GM23338 (cell line): ENCODE data around the gene HOXC12. TPM values are rescaled to one million over a fixed set of nuclear protein-coding genes. Genes with fewer than 3 reads are reported as not detected.

ENCODE experiments used
- ATAC-seq: fragments of 200-7000 bp; cut with Tn5 transposase; 3 replicates; pipeline ENCODE4 v1.9.1; 2020
- DNase-seq: peaks from one replicate; pipeline ENCODE4 v3.0.0-alpha.2; 2015; ENCODE audit warnings: low spot score
- H2AFZ ChIP-seq: fragments of 200-600 bp; sonication (generic); 2 replicates; pipeline ENCODE4 v1.8.0; 2016; ENCODE audit warnings: antibody characterized with exemption, mild to moderate bottlenecking, moderate library complexity
- H3F3A ChIP-seq: fragments of 200-600 bp; sonication (generic); replicated peaks from 2 replicates; pipeline ENCODE4 v1.8.0; 2017; ENCODE audit warnings: antibody characterized with exemption, mixed run types, low read depth
- H3K27ac ChIP-seq: fragments of 200-600 bp; sonication (generic); 2 replicates; pipeline ENCODE4 v1.6.1; 2016; ENCODE audit warnings: low read depth
- H3K27me3 ChIP-seq: fragments of 200-600 bp; sonication (generic); 2 replicates; pipeline ENCODE4 v1.8.0; 2016; ENCODE audit warnings: mild to moderate bottlenecking, mixed run types, moderate library complexity; ENCODE audit not compliant: insufficient read depth
- H3K36me3 ChIP-seq: fragments of 200-600 bp; sonication (generic); 2 replicates; pipeline ENCODE4 v1.8.0; 2016; ENCODE audit warnings: mild to moderate bottlenecking; ENCODE audit not compliant: insufficient read depth
- H3K4me1 ChIP-seq: fragments of 200-600 bp; sonication (generic); 2 replicates; pipeline ENCODE4 v1.8.0; 2016; ENCODE audit warnings: mild to moderate bottlenecking, moderate library complexity; ENCODE audit not compliant: insufficient read depth
- H3K4me2 ChIP-seq: fragments of 200-600 bp; sonication (generic); 2 replicates; pipeline ENCODE4 v1.7.1; 2017; ENCODE audit warnings: mixed run types
- H3K4me3 ChIP-seq: fragments of 200-600 bp; sonication (generic); 2 replicates; pipeline ENCODE4 v1.6.1; 2016; ENCODE audit warnings: mixed run types
- H3K79me2 ChIP-seq: fragments of 200-600 bp; sonication (generic); replicated peaks from 2 replicates; pipeline ENCODE4 v1.8.0; 2017; ENCODE audit warnings: mild to moderate bottlenecking; ENCODE audit not compliant: insufficient read depth
- H3K9me2 ChIP-seq: fragments of 200-600 bp; sonication (generic); 2 replicates; pipeline ENCODE4 v1.8.0; 2017; ENCODE audit not compliant: insufficient read depth
- H4K20me1 ChIP-seq: fragments of 200-600 bp; sonication (generic); replicated peaks from 2 replicates; pipeline ENCODE4 v1.8.0; 2017; ENCODE audit warnings: mild to moderate bottlenecking; ENCODE audit not compliant: insufficient read depth
- H3K27ac Mint-ChIP-seq: 2 replicates; pipeline ENCODE4 v1.8.0; 2020; ENCODE audit warnings: inconsistent platforms, mild to moderate bottlenecking, moderate library complexity, mixed read lengths
- H3K27me3 Mint-ChIP-seq: 3 replicates; pipeline ENCODE4 v1.8.0; 2022; ENCODE audit warnings: low read depth, mild to moderate bottlenecking, moderate library complexity, mixed read lengths, inconsistent platforms; ENCODE audit not compliant: insufficient read depth, poor library complexity
- H3K36me3 Mint-ChIP-seq: 3 replicates; pipeline ENCODE4 v1.8.0; 2021; ENCODE audit warnings: low read depth, mild to moderate bottlenecking, inconsistent platforms, moderate library complexity, mixed read lengths
- H3K4me1 Mint-ChIP-seq: 3 replicates; pipeline ENCODE4 v1.8.0; 2020; ENCODE audit warnings: mild to moderate bottlenecking, inconsistent platforms, mixed read lengths
- H3K4me3 Mint-ChIP-seq: 3 replicates; pipeline ENCODE4 v1.8.0; 2021; ENCODE audit warnings: moderate library complexity, mild to moderate bottlenecking, inconsistent platforms, mixed read lengths
- H3K9me3 Mint-ChIP-seq: 3 replicates; pipeline ENCODE4 v1.8.0; 2020; ENCODE audit warnings: moderate library complexity, mild to moderate bottlenecking, inconsistent platforms, mixed read lengths
- CREB1 ChIP-seq: fragments of 250-450 bp; sonication (Bioruptor Pico); IDR thresholded peaks from 2 replicates; pipeline ENCODE4 v1.5.0; 2020; ENCODE audit warnings: low read depth, mild to moderate bottlenecking, moderate library complexity
- EZH2 ChIP-seq: fragments of 200-600 bp; sonication (generic); IDR thresholded peaks from one replicate; pipeline ENCODE4 v1.8.0; 2017; ENCODE audit warnings: antibody characterized with exemption, mild to moderate bottlenecking, low read depth; ENCODE audit not compliant: unreplicated experiment
- EZH2phosphoT487 ChIP-seq: fragments of 200-600 bp; sonication (generic); IDR thresholded peaks from one replicate; pipeline ENCODE4 v1.8.1; 2018; ENCODE audit warnings: antibody characterized with exemption; ENCODE audit not compliant: unreplicated experiment
- JUNB ChIP-seq: IDR thresholded peaks from one replicate; pipeline ENCODE4 v1.6.1; 2016; ENCODE audit warnings: antibody characterized with exemption; ENCODE audit not compliant: unreplicated experiment
- NANOG ChIP-seq: IDR thresholded peaks from 2 replicates; pipeline ENCODE4 v1.6.1; 2016; ENCODE audit warnings: antibody characterized with exemption, borderline replicate concordance
- POLR2AphosphoS5 ChIP-seq: IDR thresholded peaks from 2 replicates; pipeline ENCODE4 v1.6.1; 2016; ENCODE audit warnings: antibody characterized with exemption, low read depth
- STAT1 ChIP-seq: IDR thresholded peaks from one replicate; pipeline ENCODE4 v1.6.1; 2016; ENCODE audit warnings: antibody characterized with exemption; ENCODE audit not compliant: unreplicated experiment
- ZNF114 ChIP-seq: fragments of 250-450 bp; sonication (Bioruptor Pico); IDR thresholded peaks from 2 replicates; pipeline ENCODE4 v1.5.0; 2020; ENCODE audit warnings: mild to moderate bottlenecking, moderate library complexity
- ZNF331 ChIP-seq: fragments of 250-450 bp; sonication (Bioruptor Pico); IDR thresholded peaks from 2 replicates; pipeline ENCODE4 v1.5.0; 2020; ENCODE audit warnings: low read depth, mild to moderate bottlenecking, moderate library complexity
- polyA plus RNA-seq: library from polyadenylated mRNA; unstranded; fragments of >200 nt; fragmentation: Nextera tagmentation; extraction: Ambion mirVana; gene quantifications from 2 replicates; pipeline ENCODE4 v1.2.1, GENCODE V29; 2016
- total RNA-seq: library from RNA; depleted of rRNA; stranded (reverse); fragments of >200 nt; shearing (Covaris generic); gene quantifications from 2 replicates; pipeline ENCODE4 v1.2.3, GENCODE V29; 2014
- TF ChIP-seq, protein P1 (sequence below): fragments of 250-450 bp; sonication (Bioruptor Pico); IDR thresholded peaks from 2 replicates; pipeline ENCODE4 v1.5.0; 2020; ENCODE audit warnings: mild to moderate bottlenecking, moderate library complexity
- TF ChIP-seq, protein P2 (sequence below): IDR thresholded peaks from one replicate; pipeline ENCODE4 v1.6.1; 2018; ENCODE audit warnings: antibody characterized with exemption; ENCODE audit not compliant: unreplicated experiment
- TF ChIP-seq, protein P3 (sequence below): IDR thresholded peaks from 2 replicates; pipeline ENCODE4 v1.6.1; 2016; ENCODE audit warnings: antibody characterized with exemption
- TF ChIP-seq, protein P4 (sequence below), 2 experiments: fragments of 200-600 bp in 1 of 2; sonication (generic) in 1 of 2; conservative IDR thresholded peaks; 2 replicates each; pipeline versions ENCODE4 v1.5.1 to v1.6.1; 2016 to 2017; ENCODE audit warnings: antibody characterized with exemption in 2 of 2, low read depth in 2 of 2, mild to moderate bottlenecking in 2 of 2, moderate library complexity in 1 of 2

HOXC12 gene
- total and polyA plus RNA-seq, 2 experiments from 2014 or later, result not detected

DNA sequence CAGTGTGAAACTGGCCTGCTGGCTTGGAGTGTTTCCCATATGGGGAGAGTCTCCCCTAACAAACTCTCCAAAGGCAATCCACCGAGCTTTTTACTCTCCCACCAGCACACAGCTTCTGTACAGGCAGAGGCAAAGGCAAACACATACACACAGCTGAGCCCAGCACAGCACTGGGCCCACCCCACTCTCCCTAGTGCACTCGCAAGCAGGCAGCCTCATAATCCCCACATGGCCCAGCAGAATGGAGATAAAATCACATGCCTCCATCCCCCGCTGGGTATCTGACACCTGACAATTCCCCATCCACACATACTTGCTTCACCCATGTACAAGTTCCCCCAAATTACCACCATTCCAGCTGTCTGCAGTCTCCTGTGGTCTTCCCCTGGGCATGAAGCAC is 3.4 kb downstream of the HOXC12 start:
- no peak overlapping the region for H3K27ac ChIP-seq
- peaks cover 49% of the 10 kb centered on the region for H3F3A ChIP-seq
- H3K9me2 ChIP-seq, result no peaks in the 10 kb centered on the region

More for the DNA sequence above, 3.4 kb downstream of the HOXC12 start:
- Histone ChIP-seq H4K20me1 (peaks cover 52% of the 10 kb centered on the region), H3K4me3 (no peak overlapping the region), H3K4me2 (no peak overlapping the region), H2AFZ (no peak overlapping the region), H3K27me3 (peaks cover 100% of the 10 kb centered on the region), H3K36me3 (no peaks in the 10 kb centered on the region; the same call in 1 of the 2 replicates), H3K4me1 (peaks cover 11% of the 10 kb centered on the region), H3K79me2 (no peaks in the 10 kb centered on the region)
- no peak overlapping the region for H3K27ac Mint-ChIP-seq
- ATAC-seq (no peak), DNase-seq (no peak)
- peaks cover 23% of the 10 kb centered on the region for H3K4me1 Mint-ChIP-seq
- H3K9me3 Mint-ChIP-seq, result peaks cover 6% of the 10 kb centered on the region
- H3K4me3 Mint-ChIP-seq, result no peak overlapping the region
- H3K36me3 Mint-ChIP-seq, result peaks cover 3% of the 10 kb centered on the region; the same call in 1 of the 3 replicates
- H3K27me3 Mint-ChIP-seq, result peaks cover 98% of the 10 kb centered on the region
- TF ChIP-seq ZNF114 (no peak), EZH2phosphoT487 (no peak), POLR2AphosphoS5 (no peak), EZH2 (no peak), CREB1 (CRISPR knock-in tag) (no peak), JUNB (no peak), STAT1 (no peak), ZNF331 (CRISPR knock-in tag) (no peak), NANOG (no peak)
- TF ChIP-seq, protein P1, sequence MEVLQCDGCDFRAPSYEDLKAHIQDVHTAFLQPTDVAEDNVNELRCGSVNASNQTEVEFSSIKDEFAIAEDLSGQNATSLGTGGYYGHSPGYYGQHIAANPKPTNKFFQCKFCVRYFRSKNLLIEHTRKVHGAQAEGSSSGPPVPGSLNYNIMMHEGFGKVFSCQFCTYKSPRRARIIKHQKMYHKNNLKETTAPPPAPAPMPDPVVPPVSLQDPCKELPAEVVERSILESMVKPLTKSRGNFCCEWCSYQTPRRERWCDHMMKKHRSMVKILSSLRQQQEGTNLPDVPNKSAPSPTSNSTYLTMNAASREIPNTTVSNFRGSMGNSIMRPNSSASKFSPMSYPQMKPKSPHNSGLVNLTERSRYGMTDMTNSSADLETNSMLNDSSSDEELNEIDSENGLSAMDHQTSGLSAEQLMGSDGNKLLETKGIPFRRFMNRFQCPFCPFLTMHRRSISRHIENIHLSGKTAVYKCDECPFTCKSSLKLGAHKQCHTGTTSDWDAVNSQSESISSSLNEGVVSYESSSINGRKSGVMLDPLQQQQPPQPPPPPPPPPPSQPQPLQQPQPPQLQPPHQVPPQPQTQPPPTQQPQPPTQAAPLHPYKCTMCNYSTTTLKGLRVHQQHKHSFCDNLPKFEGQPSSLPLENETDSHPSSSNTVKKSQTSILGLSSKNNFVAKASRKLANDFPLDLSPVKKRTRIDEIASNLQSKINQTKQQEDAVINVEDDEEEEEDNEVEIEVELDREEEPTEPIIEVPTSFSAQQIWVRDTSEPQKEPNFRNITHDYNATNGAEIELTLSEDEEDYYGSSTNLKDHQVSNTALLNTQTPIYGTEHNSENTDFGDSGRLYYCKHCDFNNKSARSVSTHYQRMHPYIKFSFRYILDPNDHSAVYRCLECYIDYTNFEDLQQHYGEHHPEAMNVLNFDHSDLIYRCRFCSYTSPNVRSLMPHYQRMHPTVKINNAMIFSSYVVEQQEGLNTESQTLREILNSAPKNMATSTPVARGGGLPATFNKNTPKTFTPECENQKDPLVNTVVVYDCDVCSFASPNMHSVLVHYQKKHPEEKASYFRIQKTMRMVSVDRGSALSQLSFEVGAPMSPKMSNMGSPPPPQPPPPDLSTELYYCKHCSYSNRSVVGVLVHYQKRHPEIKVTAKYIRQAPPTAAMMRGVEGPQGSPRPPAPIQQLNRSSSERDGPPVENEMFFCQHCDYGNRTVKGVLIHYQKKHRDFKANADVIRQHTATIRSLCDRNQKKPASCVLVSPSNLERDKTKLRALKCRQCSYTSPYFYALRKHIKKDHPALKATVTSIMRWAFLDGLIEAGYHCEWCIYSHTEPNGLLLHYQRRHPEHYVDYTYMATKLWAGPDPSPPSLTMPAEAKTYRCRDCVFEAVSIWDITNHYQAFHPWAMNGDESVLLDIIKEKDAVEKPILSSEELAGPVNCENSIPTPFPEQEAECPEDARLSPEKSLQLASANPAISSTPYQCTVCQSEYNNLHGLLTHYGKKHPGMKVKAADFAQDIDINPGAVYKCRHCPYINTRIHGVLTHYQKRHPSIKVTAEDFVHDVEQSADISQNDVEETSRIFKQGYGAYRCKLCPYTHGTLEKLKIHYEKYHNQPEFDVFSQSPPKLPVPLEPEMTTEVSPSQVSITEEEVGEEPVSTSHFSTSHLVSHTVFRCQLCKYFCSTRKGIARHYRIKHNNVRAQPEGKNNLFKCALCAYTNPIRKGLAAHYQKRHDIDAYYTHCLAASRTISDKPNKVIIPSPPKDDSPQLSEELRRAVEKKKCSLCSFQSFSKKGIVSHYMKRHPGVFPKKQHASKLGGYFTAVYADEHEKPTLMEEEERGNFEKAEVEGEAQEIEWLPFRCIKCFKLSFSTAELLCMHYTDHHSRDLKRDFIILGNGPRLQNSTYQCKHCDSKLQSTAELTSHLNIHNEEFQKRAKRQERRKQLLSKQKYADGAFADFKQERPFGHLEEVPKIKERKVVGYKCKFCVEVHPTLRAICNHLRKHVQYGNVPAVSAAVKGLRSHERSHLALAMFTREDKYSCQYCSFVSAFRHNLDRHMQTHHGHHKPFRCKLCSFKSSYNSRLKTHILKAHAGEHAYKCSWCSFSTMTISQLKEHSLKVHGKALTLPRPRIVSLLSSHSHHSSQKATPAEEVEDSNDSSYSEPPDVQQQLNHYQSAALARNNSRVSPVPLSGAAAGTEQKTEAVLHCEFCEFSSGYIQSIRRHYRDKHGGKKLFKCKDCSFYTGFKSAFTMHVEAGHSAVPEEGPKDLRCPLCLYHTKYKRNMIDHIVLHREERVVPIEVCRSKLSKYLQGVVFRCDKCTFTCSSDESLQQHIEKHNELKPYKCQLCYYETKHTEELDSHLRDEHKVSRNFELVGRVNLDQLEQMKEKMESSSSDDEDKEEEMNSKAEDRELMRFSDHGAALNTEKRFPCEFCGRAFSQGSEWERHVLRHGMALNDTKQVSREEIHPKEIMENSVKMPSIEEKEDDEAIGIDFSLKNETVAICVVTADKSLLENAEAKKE (CRISPR knock-in tag), result no peak
- TF ChIP-seq, protein P2, sequence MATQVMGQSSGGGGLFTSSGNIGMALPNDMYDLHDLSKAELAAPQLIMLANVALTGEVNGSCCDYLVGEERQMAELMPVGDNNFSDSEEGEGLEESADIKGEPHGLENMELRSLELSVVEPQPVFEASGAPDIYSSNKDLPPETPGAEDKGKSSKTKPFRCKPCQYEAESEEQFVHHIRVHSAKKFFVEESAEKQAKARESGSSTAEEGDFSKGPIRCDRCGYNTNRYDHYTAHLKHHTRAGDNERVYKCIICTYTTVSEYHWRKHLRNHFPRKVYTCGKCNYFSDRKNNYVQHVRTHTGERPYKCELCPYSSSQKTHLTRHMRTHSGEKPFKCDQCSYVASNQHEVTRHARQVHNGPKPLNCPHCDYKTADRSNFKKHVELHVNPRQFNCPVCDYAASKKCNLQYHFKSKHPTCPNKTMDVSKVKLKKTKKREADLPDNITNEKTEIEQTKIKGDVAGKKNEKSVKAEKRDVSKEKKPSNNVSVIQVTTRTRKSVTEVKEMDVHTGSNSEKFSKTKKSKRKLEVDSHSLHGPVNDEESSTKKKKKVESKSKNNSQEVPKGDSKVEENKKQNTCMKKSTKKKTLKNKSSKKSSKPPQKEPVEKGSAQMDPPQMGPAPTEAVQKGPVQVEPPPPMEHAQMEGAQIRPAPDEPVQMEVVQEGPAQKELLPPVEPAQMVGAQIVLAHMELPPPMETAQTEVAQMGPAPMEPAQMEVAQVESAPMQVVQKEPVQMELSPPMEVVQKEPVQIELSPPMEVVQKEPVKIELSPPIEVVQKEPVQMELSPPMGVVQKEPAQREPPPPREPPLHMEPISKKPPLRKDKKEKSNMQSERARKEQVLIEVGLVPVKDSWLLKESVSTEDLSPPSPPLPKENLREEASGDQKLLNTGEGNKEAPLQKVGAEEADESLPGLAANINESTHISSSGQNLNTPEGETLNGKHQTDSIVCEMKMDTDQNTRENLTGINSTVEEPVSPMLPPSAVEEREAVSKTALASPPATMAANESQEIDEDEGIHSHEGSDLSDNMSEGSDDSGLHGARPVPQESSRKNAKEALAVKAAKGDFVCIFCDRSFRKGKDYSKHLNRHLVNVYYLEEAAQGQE, result no peak
- TF ChIP-seq, protein P3, sequence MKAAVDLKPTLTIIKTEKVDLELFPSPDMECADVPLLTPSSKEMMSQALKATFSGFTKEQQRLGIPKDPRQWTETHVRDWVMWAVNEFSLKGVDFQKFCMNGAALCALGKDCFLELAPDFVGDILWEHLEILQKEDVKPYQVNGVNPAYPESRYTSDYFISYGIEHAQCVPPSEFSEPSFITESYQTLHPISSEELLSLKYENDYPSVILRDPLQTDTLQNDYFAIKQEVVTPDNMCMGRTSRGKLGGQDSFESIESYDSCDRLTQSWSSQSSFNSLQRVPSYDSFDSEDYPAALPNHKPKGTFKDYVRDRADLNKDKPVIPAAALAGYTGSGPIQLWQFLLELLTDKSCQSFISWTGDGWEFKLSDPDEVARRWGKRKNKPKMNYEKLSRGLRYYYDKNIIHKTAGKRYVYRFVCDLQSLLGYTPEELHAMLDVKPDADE, result no peak
- TF ChIP-seq, protein P4, sequence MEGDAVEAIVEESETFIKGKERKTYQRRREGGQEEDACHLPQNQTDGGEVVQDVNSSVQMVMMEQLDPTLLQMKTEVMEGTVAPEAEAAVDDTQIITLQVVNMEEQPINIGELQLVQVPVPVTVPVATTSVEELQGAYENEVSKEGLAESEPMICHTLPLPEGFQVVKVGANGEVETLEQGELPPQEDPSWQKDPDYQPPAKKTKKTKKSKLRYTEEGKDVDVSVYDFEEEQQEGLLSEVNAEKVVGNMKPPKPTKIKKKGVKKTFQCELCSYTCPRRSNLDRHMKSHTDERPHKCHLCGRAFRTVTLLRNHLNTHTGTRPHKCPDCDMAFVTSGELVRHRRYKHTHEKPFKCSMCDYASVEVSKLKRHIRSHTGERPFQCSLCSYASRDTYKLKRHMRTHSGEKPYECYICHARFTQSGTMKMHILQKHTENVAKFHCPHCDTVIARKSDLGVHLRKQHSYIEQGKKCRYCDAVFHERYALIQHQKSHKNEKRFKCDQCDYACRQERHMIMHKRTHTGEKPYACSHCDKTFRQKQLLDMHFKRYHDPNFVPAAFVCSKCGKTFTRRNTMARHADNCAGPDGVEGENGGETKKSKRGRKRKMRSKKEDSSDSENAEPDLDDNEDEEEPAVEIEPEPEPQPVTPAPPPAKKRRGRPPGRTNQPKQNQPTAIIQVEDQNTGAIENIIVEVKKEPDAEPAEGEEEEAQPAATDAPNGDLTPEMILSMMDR (conservative IDR thresholded peaks at IDR 0.05; ENCODE audit: low read depth in 2 of 2), result no peak
